SIG-M5 treated with dmso at 0.1 percent for 504 hours (cell line): ENCODE measurements around the gene DIAPH3.

Experiments used
- DNase-seq: peaks from one replicate; lab custom pipeline; 2025; ENCODE audit not compliant: unreplicated experiment; lab: John Stamatoyannopoulos, UW

DIAPH3 gene

GRCh38 chr13:59742467-59742866, 421.3 kb downstream of the DIAPH3 start:
- no peak for DNase-seq

GRCh38 chr13:59738921-59739320, 424.8 kb downstream of the DIAPH3 start:
- no peak for DNase-seq

DNA sequence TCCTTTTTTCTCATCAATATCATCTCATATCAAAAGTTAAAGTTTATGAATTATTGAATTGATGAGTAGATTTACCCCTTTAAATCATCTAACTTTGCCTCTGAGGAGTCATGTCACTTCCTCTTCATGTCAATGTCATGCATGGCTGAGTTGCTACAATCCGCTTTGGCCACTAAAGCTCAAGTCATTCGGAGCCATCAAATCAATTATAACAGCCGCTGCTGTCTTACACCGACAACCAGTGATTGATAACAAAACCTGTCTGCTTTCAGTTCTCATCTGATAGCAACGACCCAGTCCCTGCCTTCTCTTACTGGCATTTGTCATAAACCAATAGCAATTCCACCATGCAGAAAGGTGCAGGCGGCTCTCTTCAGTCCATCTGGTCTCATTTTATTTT, 429.3 kb downstream of the DIAPH3 start:
- DNase-seq: no peak

GRCh38 chr13:59733744-59734143, 430.0 kb downstream of the DIAPH3 start:
- no peak for DNase-seq

DNA sequence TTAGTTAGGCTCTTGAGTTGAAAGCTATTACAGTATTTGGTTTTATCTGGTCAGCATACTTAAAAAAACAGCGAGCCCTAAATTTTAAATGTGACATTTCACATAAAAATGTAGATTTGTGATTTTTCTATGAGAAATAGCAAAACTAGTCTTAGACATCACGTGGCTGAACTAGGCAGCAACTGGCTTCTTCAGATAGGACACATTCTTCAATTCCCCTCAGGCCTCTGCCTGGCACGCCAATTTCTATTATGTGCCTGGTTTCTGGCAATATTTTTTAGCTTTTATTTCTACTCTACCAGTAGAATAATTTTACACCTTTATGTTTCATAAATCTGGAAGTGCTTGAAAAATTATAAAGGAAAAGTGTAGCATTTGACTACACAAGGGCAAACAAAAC, 433.7 kb downstream of the DIAPH3 start:
- DNase-seq: no peak

DNA sequence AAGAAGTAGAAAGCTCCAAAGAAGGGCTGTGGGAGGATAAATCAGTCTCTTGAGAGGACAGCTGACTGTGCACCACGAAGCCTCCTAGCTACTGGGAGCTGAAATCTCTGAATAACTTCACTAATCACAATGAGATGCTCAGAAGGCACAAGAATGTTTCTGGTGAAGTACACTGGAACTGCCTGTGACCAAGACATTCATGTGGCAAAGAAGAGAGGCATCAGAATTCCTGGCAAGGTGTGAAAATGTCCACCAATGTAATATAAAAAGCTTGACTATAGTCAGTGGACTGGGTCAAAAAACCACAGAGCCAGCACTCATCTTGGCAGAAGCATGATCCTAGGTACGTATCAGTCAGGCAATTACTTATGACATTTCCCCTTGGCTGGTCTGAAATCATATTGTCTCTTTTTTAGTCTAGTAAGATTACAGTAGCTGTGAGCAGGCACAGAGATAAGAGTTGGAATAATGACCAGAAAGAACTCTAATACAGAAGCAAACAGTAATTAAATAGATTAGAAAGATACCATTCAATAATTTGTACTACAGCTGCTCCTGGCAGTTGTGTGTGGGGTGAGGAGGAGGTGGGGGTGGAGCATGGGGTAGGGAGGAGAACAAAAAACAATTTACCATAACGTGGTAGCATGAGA, 434.7 kb downstream of the DIAPH3 start:
- DNase-seq: no peak

DNA sequence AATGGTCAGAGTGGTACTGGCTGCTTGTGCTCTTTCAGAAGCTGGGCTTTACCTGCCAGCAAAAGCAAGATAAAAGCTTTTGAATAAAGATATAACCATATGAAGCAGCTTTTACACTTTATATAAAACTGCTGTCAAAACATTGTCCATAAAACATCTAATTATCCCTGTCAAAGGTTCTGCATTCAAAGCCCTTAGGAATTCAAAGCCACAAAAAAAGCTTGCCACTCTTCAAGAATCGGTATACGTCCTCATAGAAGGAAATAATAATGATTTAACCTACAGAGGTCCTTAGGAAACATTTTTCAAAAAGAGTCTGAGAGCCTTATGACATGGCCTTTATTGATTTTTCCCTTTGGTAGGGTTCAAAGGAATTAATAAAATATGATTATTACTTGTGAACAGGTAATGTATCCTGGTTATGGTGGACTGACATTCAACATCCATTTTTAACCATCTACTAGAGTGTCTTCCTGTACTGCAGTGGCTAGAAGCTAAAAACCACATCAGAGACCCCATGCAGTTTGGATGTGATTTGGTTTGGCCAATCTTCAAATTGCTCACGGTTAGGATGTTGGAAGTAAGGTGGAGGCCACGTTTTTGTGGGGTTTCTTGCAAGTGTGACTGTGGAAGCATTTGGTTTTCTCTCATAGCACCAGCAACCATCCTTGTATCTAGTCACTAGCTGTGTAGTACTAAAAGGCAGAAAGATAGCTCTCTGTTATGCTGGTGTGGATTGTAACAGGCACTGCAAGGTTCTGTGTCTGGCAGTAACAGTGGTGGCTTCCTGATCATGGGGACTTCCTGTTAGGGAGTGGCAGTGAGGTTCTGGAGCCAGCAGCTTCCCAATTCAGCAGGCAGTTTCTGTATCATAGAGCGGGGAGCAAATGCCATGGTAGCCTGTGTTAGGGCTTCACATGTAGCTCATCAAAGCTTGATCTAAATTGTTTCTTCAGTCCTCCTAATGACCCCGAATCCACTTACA, 441.5 kb downstream of the DIAPH3 start:
- DNase-seq: peak; percentile 11

DNA sequence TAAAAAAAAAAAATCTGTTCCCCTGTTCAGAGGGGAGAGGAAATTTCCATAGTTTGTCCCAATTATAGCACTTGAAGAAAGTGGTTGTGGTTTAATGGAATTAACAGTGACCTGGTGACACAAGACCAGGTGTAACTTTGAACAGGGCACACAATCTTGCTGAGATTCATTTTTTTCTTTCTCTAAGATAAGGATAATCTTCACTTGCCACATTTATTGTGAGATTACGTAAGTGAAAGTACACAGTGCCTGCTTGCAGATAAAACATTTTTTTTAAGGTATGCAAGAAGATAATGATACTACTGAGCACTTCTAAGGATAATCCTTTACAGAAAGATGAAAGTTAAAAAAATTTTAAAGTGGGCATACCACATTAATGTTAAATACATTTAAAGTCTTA, 448.1 kb downstream of the DIAPH3 start:
- no peak for DNase-seq

- no peak for DNase-seq
These were observed 452.6 kb downstream of the DIAPH3 start for GRCh38 chr13:59710996-59711701.

DNA sequence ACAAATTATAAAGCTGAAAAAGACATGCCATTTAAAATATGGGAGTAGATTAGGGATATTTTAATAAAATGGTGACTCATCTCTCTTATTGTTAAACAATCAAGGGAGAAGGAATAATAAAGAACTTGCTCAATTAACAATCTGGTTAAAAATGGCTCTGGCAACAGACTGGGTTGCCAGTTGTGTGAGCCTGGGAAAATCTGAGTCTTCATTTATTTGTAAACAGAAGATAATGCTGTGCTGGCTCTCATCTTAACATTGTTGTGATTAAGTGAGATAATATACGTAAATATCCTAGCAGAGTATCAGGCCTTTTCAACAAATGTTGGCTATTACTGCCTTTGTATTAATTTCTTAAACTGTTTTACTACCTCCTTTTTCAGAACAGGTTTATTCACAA, 453.3 kb downstream of the DIAPH3 start:
- no peak for DNase-seq

DNA sequence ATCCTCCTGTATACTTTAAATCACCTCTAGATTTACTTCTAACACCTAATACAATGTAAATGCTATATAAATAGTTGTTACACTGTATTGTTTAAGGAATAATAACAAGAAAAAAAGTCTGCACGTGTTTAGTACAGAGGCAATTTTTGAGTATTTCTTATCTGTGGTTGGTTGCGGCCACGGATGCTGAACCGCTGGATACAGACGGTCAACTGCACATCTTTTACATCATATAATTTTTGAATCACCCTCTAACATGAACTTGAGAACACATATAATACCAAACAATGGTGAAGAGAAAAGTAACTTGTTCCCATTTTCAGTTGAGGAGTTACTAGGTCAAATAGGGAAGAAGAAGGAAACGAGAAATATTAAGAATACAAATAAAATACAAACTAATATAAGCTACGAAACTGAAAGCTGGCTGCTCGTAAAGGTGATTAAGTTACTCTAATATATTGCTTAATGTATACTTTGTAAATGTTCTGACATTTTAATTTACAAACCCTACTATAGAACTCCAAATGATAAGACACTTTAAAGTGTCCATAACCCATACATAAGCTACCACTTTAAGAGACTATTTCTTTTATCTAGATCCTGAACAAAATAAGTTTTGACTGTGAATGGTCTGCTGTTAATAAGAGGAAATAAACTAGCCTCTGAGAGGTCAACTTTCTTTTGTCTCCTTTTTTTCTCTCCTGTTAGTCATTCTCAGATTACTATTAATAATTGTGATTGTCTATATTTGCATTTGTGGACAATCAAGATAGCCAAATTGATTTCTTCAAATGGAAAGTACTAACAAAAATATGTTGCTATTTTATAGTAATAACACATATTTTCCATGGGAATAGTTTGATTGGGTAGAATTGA, 457.4 kb downstream of the DIAPH3 start:
- DNase-seq: no peak

GRCh38 chr13:59702269-59702668, 461.5 kb downstream of the DIAPH3 start:
- no peak for DNase-seq

GRCh38 chr13:59701261-59701660, 462.5 kb downstream of the DIAPH3 start:
- no peak for DNase-seq

GRCh38 chr13:59700281-59700680, 463.4 kb downstream of the DIAPH3 start:
- DNase-seq: no peak

DNA sequence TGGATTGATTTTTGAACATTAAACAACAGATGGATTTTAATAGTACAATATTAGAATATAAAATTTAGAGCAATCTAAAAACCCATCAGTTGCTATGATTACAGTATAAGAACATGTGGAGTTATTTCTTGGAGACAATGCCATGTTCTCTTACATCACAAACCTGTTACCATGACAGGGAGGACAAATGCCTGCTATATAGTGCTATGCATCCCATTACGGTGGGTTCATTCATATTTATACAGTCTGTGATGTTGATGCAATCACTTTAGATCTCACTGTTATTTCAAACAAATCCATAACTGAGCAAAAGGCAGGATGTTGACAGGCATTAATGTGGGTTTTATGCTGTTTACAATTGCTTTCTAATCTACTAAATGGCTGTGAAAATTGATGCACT, 467.5 kb downstream of the DIAPH3 start:
- no peak for DNase-seq

GRCh38 chr13:59691501-59692066, 472.1 kb downstream of the DIAPH3 start:
- no peak for DNase-seq

- DNase-seq: no peak
These were observed 472.7 kb downstream of the DIAPH3 start for GRCh38 chr13:59690857-59691500.

DNA sequence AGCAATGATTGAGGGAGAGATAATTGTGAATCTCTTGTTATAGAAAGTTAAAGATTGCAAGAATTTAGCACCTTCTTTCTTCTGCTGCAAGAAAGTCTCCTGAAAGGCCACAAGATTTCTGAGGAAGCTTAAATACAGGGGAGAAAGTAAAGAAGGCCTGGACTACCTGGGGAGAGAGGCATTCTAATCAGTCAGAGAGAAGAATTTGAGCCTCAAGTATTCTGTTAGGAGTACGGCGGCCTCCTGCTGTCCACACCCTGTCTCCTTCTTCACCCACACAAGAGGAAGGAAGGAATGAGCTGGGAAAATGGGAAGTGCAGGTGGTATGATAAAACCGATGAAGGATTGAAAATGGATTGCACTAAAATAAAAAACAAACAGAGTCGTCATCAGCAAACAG, 474.7 kb downstream of the DIAPH3 start:
- DNase-seq: no peak

DNA sequence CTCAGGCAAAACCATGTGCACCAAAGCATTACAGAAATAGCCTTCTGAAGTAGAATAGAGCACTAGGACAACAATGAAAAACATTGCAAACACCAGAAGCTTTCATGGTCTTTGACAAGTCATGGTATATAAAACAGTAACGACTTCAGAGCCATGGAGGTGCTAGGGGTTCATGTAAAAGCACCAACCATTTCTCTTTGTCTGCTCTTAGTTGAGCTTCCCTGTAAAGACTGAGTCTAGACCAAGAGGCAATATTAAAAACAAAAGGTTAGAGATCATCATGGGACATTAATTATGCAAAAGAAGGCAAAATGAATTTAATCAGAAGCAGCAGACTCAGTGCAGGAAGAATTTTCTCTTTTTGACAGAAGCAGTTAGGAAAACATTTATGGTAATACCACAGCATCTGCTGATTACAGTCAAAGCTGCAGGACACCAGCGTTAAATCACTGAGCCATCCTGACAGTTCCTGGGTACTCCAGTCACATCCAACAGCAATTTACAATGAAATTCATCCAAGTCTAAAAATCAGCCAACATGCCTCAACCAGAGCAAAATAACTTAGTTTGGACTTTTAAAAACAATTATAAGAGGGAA, 476.8 kb downstream of the DIAPH3 start:
- no peak for DNase-seq

GRCh38 chr13:59684105-59684504, 479.6 kb downstream of the DIAPH3 start:
- no peak for DNase-seq
